ENCODE measurements around the gene SYN1. TPM values are rescaled to one million over a fixed set of nuclear protein-coding genes. Genes with fewer than 3 reads are reported as not detected.

The SYN1 gene
- polyA plus RNA-seq, 1 experiment, result 0.23 TPM

DNA sequence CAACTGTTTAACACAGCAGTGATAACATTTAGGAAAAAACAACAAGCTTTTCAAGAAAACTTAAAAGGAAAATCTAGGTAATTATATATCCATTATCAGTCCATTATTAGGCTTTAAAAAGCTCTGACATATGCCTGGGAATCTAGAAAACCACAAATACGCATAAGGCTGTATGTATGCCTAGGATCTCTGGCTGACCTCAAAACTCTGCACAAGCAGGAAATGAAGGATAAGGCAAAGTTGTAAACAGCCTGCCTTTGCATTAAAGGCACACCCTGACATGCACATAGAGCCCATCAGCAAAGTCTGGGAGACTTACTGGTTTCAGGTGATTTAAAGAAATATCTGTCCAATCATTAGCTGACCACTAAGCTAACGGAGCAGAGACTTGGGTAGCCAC lies 23.4 kb downstream of the SYN1 start:
- ChIA-PET CTCF (interaction anchor here (0.5 kb wide), 1 partner anchor 18 kb away, joined by 4 read pairs; no protein-coding TSS in a partner anchor), POLR2A (no interaction called here)
- Histone ChIP-seq H3K36me3 (ENCODE audit: control insufficient read depth, insufficient read depth, low read length) (no peaks in the 10 kb centered on the region), H3K27me3 (ENCODE audit: control insufficient read depth, insufficient read depth, low read length) (no peaks in the 10 kb centered on the region), H3K4me3 (ENCODE audit: low read depth, low read length) (no peak overlapping the region)
- no peak for DNase-seq (ENCODE audit: low read depth)
- TF ChIP-seq, protein P1, sequence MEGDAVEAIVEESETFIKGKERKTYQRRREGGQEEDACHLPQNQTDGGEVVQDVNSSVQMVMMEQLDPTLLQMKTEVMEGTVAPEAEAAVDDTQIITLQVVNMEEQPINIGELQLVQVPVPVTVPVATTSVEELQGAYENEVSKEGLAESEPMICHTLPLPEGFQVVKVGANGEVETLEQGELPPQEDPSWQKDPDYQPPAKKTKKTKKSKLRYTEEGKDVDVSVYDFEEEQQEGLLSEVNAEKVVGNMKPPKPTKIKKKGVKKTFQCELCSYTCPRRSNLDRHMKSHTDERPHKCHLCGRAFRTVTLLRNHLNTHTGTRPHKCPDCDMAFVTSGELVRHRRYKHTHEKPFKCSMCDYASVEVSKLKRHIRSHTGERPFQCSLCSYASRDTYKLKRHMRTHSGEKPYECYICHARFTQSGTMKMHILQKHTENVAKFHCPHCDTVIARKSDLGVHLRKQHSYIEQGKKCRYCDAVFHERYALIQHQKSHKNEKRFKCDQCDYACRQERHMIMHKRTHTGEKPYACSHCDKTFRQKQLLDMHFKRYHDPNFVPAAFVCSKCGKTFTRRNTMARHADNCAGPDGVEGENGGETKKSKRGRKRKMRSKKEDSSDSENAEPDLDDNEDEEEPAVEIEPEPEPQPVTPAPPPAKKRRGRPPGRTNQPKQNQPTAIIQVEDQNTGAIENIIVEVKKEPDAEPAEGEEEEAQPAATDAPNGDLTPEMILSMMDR (IDR thresholded peaks at IDR 0.05; ENCODE audit: insufficient read depth, low read depth, low read length), result no peak

DNA sequence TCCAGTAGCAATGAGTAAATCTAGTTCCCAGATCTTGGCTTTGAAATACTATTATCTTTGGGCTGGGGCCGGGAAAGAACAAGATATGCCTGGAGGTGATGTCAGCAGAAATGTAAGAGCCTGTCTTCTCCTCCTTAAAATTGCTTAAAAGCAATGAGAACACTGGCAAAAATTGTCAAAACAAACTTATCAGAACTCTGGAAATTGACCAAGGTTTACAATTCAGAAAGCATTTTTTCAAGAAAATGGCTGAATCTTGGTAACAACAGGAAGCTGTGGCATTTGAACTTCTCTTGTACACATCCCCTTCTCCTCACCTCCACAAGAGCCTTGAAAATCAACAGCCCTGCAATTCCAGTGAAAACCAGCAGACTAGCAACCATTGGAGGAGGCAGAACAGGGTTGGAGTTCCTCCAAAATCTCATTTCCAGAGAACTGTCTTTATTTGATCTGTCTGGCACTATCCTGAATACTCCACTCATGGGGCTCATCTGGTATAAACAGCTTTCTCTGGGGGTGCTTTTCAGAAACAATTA lies 23.9 kb downstream of the SYN1 start:
- Histone ChIP-seq H3K27me3 (ENCODE audit: control insufficient read depth, insufficient read depth, low read length) (no peaks in the 10 kb centered on the region), H3K36me3 (ENCODE audit: control insufficient read depth, insufficient read depth, low read length) (no peaks in the 10 kb centered on the region), H3K4me3 (ENCODE audit: low read depth, low read length) (no peak overlapping the region)
- ChIA-PET CTCF (interaction anchor here (0.5 to 1.0 kb wide), 2 partner anchors 18 to 48 kb away, joined by 3 to 4 read pairs; no protein-coding TSS in a partner anchor), POLR2A (no interaction called here)
- no peak for DNase-seq (ENCODE audit: low read depth)
- TF ChIP-seq, protein P1 (IDR thresholded peaks at IDR 0.05; ENCODE audit: insufficient read depth, low read depth, low read length), result no peak

DNA sequence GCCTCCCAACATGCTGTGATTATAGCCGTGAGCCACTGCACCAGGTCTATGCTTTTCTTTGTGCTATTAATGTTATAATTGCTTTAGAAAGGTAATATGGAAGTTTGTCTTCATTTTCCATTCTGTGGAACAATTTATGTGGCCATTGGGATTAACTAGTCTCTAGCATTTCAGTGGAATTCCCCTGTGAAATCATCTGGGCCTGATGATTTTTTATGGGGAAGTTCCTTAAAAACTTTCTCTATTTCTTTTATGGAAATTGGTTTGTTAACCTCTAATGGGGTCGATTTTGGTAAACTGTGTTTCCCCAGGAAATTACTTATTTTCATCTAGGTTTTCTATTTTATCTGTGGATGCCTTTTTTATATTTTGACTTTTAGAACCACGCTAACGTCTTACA lies 26.1 kb downstream of the SYN1 start:
- CTCF ChIA-PET, result no interaction called here
- TF ChIP-seq, protein P1 (IDR thresholded peaks at IDR 0.05; ENCODE audit: insufficient read depth, low read depth, low read length), result no peak
- DNase-seq (ENCODE audit: low read depth), result no peak
- no peak overlapping the region for H3K4me3 ChIP-seq (ENCODE audit: low read depth, low read length)
- no peaks in the 10 kb centered on the region for H3K36me3 ChIP-seq (ENCODE audit: control insufficient read depth, insufficient read depth, low read length)
- POLR2A ChIA-PET, result no interaction called here
- H3K27me3 ChIP-seq (ENCODE audit: control insufficient read depth, insufficient read depth, low read length), result no peaks in the 10 kb centered on the region

DNA sequence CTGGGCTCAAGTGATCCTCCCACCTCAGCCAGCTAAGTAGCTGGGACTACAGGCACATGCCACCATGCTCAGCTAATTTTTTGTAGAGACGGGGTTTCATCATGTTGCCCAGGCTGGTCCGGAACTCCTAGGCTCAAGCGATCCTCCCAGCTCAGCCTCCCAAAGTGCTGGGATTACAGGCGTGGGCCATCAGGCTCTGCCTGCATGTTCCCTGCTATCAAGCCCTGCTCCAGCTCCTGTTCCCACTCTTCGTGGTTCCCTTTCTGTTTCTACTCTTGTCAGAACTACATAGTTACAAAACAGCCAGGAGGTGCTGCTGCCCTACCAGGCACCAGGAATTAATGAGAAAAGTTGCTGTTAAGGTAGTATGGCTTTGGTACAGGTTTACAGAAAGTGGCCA lies 28.7 kb downstream of the SYN1 start:
- CTCF ChIA-PET, result no interaction called here
- Histone ChIP-seq H3K27me3 (ENCODE audit: control insufficient read depth, insufficient read depth, low read length) (no peaks in the 10 kb centered on the region), H3K4me3 (ENCODE audit: low read depth, low read length) (no peak overlapping the region), H3K36me3 (ENCODE audit: control insufficient read depth, insufficient read depth, low read length) (no peaks in the 10 kb centered on the region)
- TF ChIP-seq, protein P1 (IDR thresholded peaks at IDR 0.05; ENCODE audit: insufficient read depth, low read depth, low read length), result no peak
- POLR2A ChIA-PET, result no interaction called here
- no peak for DNase-seq (ENCODE audit: low read depth)

DNA sequence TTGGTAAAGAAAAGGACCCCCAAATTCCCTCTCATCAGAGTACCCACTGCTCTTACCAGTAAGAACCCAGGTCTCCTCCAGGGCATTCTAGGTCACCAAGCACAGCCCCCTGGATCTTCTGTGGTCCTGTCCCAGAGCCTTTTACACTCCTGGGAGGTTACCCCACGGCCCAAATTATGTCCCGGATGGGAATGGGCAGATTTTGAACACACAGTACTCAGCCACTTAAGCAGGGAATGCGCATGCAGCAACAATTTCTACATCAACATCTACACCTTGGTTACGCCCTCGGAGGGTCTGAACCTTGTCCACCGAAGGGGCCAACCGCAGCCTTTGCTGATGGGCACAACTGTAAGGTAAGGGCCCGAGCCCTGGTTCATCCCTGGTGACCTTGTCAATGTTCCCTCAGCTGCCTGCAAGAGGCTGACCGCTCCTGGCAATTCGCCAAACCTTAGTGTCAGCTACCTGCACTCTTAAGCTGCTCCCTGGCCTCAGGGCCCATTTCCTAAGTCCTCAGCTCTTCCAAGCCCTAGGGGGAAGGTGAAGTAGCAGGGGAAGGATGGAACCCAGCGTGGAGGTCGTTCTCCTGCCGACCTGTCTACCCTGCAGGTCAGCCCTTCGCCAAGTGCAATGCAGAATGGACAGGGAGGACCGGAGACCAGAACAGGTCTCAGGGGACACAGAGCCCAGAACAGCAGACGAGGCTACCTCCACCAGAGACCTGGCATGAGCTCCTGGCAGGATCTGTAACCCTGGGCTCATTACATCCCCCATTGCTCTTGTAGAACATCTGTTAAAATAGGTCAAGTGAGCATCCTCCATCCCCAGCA lies 31.5 kb downstream of the SYN1 start:
- CTCF ChIA-PET, result no interaction called here
- H3K4me3 ChIP-seq (ENCODE audit: low read depth, low read length), result no peak overlapping the region
- no peaks in the 10 kb centered on the region for H3K27me3 ChIP-seq (ENCODE audit: control insufficient read depth, insufficient read depth, low read length)
- TF ChIP-seq, protein P1 (IDR thresholded peaks at IDR 0.05; ENCODE audit: insufficient read depth, low read depth, low read length), result no peak
- POLR2A ChIA-PET, result interaction anchor here (1.0 kb wide), 1 partner anchor 87 kb away, joined by 3 read pairs; no protein-coding TSS in a partner anchor
- DNase-seq (ENCODE audit: low read depth), result no peak
- peaks cover 2% of the 10 kb centered on the region; the same call in 1 of the 2 replicates for H3K36me3 ChIP-seq (ENCODE audit: control insufficient read depth, insufficient read depth, low read length)
